Lower leg skin (tissue), 3 donors: ENCODE measurements around the gene SCN2B.

Experiments used
- CTCF ChIP-seq, 3 donors: fragments of 450-650 bp; IDR thresholded peaks; one replicate each; pipeline ENCODE4 v1.5.1; 2016; ENCODE audit warnings: antibody characterized with exemption in 3 of 3, mild to moderate bottlenecking in 3 of 3, moderate library complexity in 2 of 3
- POLR2A ChIP-seq, 2 donors: fragments of 450-650 bp; IDR thresholded peaks; one replicate each; pipeline ENCODE4 v1.6.1; 2016 to 2017; ENCODE audit warnings: antibody characterized with exemption in 2 of 2, mild to moderate bottlenecking in 1 of 2, moderate library complexity in 1 of 2

DNA sequence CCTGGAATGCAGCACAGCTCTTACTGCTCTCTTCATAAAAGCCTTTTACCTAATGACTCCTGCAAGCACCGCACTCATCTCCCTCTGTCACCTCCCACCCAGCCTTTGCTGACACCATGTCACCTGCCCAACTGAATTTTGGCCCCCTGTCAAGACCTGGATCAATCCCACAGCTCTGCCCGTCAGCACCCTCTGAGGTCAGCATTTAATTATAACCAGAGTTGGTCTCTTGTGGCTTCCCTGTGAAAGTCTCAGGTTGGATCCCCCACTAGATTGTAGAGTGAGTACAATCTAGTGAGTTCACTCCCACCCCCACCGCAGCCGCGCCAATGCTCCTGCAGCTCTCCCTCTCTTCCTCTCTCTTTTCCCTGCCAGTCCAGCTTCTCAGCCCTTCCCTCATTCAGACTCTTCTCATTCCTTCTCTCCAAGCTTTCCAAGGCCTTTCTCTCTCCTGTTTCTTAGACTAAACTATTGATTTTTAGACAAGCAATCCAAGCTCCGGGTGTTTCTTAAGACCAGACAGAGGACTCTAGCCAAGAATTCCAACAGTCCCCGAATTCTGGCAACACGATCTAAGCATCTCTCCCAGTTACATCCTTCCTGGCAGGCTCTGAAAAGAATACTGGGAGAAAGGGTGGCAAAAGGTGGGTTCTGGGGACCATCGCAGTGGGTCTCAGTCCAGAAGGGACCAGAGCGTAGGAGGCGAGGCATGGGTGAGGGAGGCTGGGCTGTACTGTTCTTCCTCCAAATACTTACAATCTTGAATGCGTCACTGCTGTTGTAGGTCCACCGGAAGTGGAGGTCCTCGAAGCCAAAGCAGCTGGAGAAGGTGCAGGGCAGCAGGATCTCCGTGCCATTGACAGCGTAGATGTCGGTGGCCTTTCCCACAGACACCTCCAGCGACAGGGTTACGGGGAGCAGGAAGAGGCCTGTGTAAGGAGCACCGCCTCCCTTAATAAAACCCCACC, 31.9 kb downstream of the SCN2B start:
- TF ChIP-seq CTCF (IDR thresholded peaks at IDR 0.05) (no peak), POLR2A (IDR thresholded peaks at IDR 0.05) (no peak)
